Left ventricle myocardium inferior (tissue), 1 donor: Measurements from ENCODE around the gene CCDC93. TPM values are rescaled to one million over a fixed set of nuclear protein-coding genes. Genes with fewer than 3 reads are reported as not detected.

Source experiments
- DNase-seq: peaks from one replicate; pipeline ENCODE4 v3.0.0-alpha.2; 2020
- H3K27ac ChIP-seq: fragments of 200-600 bp; replicated peaks from 2 replicates; pipeline ENCODE4 v1.8.0; 2021
- H3K27me3 ChIP-seq: fragments of 200-600 bp; 2 replicates; pipeline ENCODE4 v1.8.0; 2021; ENCODE audit warnings: low read depth
- H3K36me3 ChIP-seq: fragments of 200-600 bp; 2 replicates; pipeline ENCODE4 v1.8.0; 2021
- H3K4me1 ChIP-seq: fragments of 200-600 bp; 2 replicates; pipeline ENCODE4 v1.8.0; 2021
- H3K4me3 ChIP-seq: fragments of 200-600 bp; 2 replicates; pipeline ENCODE4 v1.8.0; 2021; ENCODE audit warnings: mild to moderate bottlenecking, moderate library complexity
- H3K9me3 ChIP-seq: fragments of 200-600 bp; replicated peaks from 2 replicates; pipeline ENCODE4 v1.8.0; 2021
- intact Hi-C: fragments of 100-400 bp; cut with micrococcal nuclease; formaldehyde crosslinking; loops from one replicate; pipeline ENCODE4 v1.11.0; 2022
- total RNA-seq: library from RNA; stranded (reverse); fragmentation: NEBNext Ultra II Directional; extraction: Animal tissue kit (Norgen Biotek cat#: 25700); gene quantifications from one replicate; pipeline ENCODE4 v1.2.1, GENCODE V29; 2021
- TF ChIP-seq, protein P1 (sequence below): fragments of 200-600 bp; IDR thresholded peaks from 2 replicates; pipeline ENCODE4 v1.8.0; 2021; ENCODE audit warnings: antibody characterized with exemption, mild to moderate bottlenecking, borderline replicate concordance
- donor health status: DM: no; HTN: yes; CAD: no; lungs with severe emphysema.

The CCDC93 gene
- total RNA-seq, 1 donor from 2014 or later, result 22.8 TPM

GRCh38 chr2:117977696-117978095 is 36.2 kb downstream of the CCDC93 start:
- TF ChIP-seq, protein P1, sequence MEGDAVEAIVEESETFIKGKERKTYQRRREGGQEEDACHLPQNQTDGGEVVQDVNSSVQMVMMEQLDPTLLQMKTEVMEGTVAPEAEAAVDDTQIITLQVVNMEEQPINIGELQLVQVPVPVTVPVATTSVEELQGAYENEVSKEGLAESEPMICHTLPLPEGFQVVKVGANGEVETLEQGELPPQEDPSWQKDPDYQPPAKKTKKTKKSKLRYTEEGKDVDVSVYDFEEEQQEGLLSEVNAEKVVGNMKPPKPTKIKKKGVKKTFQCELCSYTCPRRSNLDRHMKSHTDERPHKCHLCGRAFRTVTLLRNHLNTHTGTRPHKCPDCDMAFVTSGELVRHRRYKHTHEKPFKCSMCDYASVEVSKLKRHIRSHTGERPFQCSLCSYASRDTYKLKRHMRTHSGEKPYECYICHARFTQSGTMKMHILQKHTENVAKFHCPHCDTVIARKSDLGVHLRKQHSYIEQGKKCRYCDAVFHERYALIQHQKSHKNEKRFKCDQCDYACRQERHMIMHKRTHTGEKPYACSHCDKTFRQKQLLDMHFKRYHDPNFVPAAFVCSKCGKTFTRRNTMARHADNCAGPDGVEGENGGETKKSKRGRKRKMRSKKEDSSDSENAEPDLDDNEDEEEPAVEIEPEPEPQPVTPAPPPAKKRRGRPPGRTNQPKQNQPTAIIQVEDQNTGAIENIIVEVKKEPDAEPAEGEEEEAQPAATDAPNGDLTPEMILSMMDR, result no peak
- H3K4me3 ChIP-seq, result no peak overlapping the region
- intact Hi-C loops, result no loop called here
- peaks cover 10% of the 10 kb centered on the region for H3K4me1 ChIP-seq
- H3K27ac ChIP-seq, result no peak overlapping the region
- peaks cover 76% of the 10 kb centered on the region for H3K36me3 ChIP-seq
- H3K9me3 ChIP-seq, result no peaks in the 10 kb centered on the region
- DNase-seq, result no peak
- H3K27me3 ChIP-seq, result no peaks in the 10 kb centered on the region

GRCh38 chr2:117976581-117976980 is 37.3 kb downstream of the CCDC93 start:
- Histone ChIP-seq H3K9me3 (no peaks in the 10 kb centered on the region), H3K4me3 (no peak overlapping the region), H3K4me1 (peaks cover 10% of the 10 kb centered on the region), H3K27ac (no peak overlapping the region), H3K36me3 (peaks cover 76% of the 10 kb centered on the region), H3K27me3 (no peaks in the 10 kb centered on the region)
- intact Hi-C loops, result no loop called here
- TF ChIP-seq, protein P1, result no peak
- DNase-seq, result no peak

GRCh38 chr2:117973498-117974082 is 40.3 kb downstream of the CCDC93 start:
- H3K4me3 ChIP-seq, result no peak overlapping the region
- no peaks in the 10 kb centered on the region for H3K27me3 ChIP-seq
- H3K4me1 ChIP-seq, result no peaks in the 10 kb centered on the region
- TF ChIP-seq, protein P1, result no peak
- intact Hi-C loops, result no loop called here
- H3K9me3 ChIP-seq, result no peaks in the 10 kb centered on the region
- H3K27ac ChIP-seq, result no peak overlapping the region
- H3K36me3 ChIP-seq, result peaks cover 95% of the 10 kb centered on the region
- DNase-seq, result no peak

DNA sequence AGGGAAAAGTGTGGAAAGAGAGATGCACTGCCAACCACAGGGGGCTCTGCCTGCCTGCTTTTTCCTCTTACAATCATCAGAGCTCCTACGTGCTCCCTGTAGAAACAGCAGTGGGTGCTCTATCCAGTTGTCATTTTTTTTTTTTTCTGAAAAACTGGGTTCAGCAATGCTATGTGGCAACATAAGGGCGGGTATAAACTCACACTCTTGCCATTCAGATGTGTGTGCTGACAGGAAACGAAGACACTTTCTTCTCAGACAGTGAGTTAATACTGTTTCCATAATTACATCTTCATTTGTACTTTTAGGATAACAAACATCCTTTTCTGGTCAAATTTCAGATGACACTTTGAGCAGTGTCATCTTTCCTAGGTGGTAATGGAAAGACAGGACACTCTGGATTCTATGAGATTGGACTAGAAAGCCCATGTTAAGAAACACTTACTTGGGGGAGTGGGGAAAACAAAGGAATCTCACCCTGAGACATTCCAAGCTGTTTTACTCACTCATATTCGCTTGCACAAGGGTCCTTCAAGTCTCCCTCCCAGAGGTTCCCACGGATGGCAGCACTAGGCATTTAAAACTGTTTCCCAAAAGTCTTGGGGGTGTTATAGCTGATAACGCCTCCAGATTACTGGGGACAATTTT is 41.3 kb downstream of the CCDC93 start:
- Histone ChIP-seq H3K9me3 (no peaks in the 10 kb centered on the region), H3K27ac (no peak overlapping the region), H3K4me3 (no peak overlapping the region), H3K4me1 (no peaks in the 10 kb centered on the region), H3K36me3 (peaks cover 94% of the 10 kb centered on the region), H3K27me3 (no peaks in the 10 kb centered on the region)
- no peak for DNase-seq
- TF ChIP-seq, protein P1, result no peak
- intact Hi-C loops, result no loop called here

DNA sequence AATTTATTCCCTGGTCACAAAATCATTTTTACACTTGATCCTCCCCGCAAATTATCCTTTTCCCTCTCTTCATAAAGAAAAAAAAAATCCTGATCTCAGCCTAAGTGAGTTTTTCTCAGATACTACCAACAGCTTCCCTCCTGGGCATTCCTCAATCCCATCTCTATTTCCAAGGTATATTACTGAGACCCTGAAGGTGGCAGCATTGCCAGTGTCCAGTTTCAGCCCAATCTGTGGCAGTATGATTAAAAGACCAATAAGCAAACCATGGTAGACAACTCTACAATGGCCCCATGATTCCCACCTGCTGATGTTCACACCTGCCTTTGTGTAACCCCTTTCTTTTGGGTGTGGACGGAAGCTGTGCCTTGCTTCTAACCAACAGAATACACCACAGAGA is 45.1 kb downstream of the CCDC93 start:
- no peaks in the 10 kb centered on the region for H3K4me1 ChIP-seq
- H3K9me3 ChIP-seq, result no peaks in the 10 kb centered on the region
- H3K36me3 ChIP-seq, result peaks cover 77% of the 10 kb centered on the region
- no peak overlapping the region for H3K27ac ChIP-seq
- TF ChIP-seq, protein P1, result no peak
- H3K27me3 ChIP-seq, result no peaks in the 10 kb centered on the region
- DNase-seq, result no peak
- intact Hi-C loops, result no loop called here
- no peak overlapping the region for H3K4me3 ChIP-seq
